Activated CD4-positive, alpha-beta T cell treated with anti-CD3 and anti-CD28 coated beads for 4 hours (primary cell): Measurements from ENCODE around the gene IKZF1.
A peak's percentile ranks its signal among the peaks of the same experiment; 100 is the strongest.
"Not testable (repeated sequence)": the region's sequence is repeated elsewhere in the genome, so short reads cannot be mapped to it uniquely, and the experiment has no call there.

ENCODE experiments used
- DNase-seq, 2 donors: peaks; one replicate each; pipeline ENCODE4 v3.0.0-alpha.2; 2020

Gene IKZF1

DNA sequence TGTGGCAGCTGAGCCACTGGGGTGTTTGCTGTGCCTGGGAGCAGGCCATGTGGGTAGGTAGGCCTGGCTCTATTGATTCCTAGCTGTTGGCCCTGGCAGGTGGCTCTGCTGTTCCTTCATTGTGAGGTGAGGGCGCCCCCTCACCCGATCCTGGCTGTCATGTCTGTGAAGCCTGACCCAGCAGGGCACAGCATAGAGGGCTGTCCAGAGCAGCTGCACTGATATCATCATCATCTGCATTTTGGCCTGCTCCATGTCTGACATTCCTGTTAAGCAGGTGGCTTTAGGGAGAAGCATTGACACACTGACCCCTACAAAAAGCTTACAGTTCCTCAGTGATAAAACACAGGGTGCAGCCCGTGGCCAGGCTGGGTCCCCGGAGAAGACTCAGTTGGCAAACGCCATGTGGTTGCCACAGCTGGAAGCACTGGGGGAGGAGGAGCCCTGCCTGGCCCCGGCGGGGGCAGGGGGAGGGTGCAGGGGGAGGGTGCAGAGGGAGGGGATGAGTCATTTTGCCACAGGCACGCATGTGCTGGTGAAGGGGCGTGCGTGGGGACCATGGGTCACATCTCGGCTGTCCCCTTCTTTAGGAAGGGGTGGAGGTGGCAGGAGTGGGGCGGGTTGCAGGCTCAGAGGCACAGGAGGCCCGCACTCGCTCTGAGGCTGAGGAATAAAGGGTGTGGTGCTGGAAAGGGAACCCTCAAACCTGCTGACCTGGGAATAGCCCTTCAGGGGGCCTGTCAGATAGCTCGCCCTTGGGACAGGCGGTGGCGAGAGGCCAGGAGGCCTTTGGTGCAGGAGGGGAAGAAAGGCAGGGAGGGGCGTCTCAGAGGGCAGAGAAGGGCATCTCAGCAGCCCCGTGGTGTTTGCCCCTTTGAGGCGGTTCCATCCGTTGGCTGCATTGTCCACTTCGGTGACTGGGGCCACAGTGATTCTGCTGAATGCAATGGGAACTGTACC is 31.6 kb downstream of the IKZF1 start:
- peak; percentile 88 to 90 for DNase-seq

- DNase-seq = no peak
Measured at GRCh38 chr7:50336894-50337703, 32.6 kb downstream of the IKZF1 start.

DNA sequence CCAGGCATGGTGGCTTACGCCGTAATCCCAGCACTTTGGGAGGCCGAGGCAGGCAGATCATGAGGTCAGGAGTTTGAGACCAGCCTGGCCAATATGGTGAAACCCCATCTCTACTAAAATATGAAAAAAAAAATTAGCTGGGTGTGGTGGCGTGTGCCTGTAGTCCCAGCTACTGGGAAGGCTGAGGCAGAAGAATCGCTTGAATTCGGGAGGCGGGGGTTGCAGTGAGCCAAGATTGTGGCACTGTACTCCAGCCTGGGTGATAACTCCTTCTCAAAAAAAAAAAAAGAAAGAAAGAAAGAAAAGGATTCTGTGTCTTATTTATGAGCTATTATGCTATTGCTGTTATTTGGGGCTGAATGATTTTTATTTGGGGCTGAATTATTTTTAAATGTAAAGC is 35.0 kb downstream of the IKZF1 start:
- not testable (repeated sequence) for DNase-seq

GRCh38 chr7:50339990-50340500 is 35.5 kb downstream of the IKZF1 start:
- DNase-seq = peak in 1 of 2 donors; percentile 55

- DNase-seq = no peak
Measured at GRCh38 chr7:50341724-50342123, 37.2 kb downstream of the IKZF1 start.

DNA sequence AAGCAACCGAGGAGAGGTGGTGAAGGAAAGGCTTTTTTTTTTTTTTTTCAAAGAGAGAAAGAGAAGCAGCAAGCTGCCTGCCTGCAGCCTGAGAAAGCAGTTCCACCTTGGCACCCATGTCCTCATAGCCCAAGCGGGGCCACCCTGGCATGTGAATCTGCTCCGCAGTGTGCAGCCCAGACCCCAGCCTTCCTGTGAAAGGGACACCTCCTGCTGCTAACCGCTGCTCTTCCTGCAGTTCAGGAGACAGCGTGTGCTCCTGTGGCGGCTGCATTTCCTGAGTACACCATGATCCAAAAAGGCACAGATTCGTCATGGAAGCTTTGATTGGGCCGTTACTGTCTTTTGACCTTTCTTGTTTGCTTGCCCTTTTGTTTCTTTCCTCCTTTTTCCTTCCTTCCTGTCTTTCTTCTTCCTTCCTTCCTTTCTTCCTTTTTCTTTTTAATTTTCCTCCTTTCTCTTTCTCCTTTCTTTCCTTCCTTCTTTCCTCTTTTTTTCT is 38.1 kb downstream of the IKZF1 start:
- DNase-seq = peak; percentile 57 to 60

- no peak for DNase-seq
Measured at GRCh38 chr7:50346545-50347497, 42.3 kb downstream of the IKZF1 start.

DNA sequence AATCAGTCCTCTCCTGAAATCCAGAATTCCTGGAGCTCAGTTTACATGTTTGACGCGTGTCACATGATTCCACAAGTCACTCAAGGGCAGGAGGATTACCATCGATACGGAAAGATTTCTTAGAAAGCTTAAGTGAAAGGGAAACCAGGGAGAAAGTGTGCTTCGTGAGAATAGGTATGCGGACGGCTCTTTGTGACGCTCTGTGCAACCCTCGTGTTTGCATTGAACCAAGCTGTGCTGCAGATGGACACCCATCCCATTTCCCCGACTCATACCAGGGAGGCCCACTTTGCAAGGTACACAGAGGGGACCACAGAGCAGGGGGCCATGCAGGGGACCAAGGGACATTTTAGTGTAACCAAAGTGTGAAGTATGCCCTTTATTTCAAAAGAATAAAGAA is 43.2 kb downstream of the IKZF1 start:
- DNase-seq = no peak

DNA sequence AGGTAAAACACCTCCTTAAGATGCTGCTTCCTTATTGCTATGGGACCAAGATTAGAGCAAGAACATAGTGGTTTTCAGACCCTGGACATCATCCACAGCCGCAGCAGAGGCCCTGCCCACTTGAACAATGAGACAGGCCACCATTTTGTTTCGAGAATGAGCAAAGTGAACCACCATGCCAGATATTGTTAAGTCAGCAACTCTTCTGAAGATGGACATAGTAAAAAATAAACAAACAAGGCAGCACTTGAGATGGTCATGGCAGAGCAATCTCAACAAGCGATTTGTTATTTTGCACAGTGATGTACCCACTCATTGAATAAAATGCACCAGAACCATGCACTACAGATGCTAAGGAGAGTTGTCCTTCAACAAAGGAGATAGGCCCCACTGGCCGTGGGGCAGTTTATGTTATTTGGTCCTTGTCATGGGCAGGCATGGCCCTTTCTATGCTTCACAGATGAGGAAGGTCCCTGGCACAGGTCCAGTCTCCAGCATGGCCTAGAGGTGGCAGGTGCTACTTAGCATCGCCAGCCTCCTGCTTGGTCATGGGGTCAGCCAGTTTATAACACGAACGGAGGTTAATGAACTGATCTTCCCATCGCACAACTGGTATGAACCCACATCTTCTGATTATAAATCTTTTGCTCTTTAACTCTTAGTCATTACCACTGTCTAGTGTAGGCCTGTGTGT is 44.1 kb downstream of the IKZF1 start:
- DNase-seq = no peak

- no peak for DNase-seq
Measured at GRCh38 chr7:50349399-50349798, 44.9 kb downstream of the IKZF1 start.

DNA sequence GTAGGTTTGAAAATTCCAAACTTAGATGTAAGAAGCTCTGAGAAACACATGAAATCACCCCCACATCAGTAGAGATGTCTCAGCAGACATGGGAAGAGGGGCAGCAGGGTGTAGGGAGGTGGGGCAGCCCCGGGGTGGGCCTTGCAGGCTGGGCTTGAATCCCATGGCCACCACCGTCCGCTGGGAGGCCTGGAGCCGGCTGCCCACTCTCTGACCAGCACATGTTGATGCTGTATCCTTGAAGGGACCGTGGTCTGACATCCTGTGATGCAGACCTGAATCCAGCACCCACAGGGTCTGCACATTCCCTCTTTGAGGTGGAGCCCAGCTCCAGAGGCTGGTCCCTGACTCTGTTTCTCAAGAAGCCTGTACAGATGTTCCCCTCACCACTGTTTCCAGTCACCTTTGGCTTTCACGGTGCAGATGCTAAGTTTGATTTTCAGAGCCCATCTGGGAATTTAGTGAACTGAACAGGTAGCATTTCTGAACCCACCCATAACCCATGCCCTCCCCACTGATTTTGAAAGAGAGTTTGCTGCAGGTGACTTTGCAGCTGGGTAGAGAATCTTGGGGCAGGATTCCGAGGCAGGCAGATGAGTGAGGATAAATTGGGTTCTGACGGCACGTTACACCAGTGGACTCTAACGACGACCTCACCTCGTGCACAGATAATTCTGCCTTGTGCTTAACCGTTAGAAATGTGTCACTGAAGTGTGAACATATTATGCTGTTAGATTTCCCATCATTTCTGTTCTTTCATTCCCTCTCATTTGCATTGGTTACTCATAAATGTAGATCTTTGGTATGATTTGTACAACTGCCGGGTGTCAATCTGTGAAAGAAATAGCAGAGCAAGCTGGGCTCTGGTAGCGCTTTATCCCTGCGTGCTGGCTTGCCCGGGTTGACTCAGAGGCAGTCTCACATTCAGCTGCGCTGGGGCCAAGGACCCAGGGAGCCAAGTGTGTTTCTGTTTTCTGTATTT is 45.7 kb downstream of the IKZF1 start:
- DNase-seq = peak; percentile 76 to 78

- DNase-seq = peak in 1 of 2 donors; percentile 45
Measured at GRCh38 chr7:50351267-50351666, 46.8 kb downstream of the IKZF1 start.

DNA sequence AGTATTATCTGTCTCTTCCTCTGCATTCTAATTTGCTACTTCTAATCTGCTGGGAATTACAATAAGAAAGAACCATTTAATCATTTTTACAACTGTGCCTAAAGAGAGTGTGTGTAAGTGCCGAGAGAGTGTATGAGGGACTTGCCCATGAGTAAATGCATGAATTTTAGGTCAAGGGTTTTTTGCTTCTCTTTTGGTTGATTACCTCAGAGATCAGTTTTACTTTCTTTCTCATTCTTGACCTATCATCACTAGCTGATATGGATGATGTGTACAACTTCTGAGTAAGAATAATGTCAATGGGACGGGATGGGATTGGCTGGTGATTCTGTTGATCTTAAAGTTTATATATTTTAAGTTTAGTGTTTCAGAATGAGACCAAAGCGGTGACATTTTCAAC is 47.8 kb downstream of the IKZF1 start:
- DNase-seq = no peak

DNA sequence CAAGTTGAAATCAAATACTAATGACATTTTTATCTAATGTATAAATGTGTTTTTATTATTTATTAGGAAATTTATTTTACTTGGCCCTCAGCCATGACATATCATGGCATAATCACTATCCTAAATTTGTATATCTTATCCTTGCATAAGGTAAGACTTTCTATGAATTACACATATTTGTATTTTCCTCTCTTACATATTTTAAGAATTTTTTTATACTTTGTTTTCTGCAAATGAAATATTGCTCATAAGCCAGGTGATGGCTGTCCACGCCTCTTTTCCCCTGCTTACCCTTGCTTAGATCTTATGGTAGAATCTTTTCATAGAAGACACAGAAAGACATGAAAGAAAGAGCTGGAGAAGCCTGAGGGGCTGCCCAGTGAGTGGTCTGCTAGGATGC is 48.2 kb downstream of the IKZF1 start:
- DNase-seq = no peak

- no peak for DNase-seq
Measured at GRCh38 chr7:50353201-50353600, 48.7 kb downstream of the IKZF1 start.

- no peak for DNase-seq
Measured at GRCh38 chr7:50353894-50354595, 49.5 kb downstream of the IKZF1 start.

DNA sequence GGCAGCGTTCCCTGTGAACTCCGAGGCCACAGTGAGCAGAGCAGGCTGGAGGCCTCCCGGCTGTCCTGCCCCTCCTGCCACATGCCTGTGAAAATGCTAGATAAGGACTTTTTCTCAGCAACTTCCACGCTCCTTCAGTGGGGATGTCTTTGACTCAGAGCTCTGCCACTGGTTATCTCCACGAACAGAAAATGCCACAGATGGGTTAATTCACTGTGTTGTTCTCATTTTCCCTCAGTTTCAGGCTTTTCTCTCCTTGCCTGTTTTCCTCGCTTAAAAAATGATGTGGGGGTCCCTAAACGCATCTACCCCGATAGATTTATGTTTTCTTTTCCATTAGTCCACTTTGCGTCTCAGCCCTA is 51.3 kb downstream of the IKZF1 start:
- no peak for DNase-seq

DNA sequence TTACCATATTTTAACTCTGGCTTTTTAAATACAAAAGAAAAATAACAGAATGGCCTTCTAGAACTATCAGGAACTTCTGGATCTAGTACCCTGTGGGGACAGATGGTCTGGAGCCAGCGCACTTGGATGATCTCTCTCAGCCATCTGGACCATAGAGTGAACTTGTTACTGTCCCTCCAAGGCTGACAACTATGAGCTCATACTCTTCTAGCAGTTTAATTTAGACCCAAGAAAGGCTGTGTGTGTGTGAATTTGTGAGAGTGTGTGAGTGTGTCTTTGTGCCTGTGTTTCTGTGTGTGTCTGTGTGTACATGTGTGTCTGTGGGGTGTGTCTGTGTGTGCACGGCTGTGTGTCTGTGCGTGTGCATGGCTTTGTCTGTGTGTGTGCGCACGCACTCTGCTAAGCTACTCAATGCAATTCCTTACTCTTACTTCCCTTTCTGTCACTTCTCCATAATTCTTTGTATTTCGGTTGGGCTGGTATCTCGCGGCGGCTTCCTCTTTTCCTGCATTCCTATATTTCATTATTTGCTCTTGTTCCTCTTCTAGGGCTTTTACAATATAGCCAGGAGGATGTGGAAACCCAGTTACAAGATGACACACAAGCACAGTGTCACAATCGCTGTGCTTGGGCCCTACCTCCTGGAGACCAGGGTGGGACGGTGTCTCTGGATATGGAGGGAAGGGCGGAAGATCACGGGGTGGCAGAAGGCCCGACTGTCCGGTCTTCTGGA is 51.9 kb downstream of the IKZF1 start:
- no peak for DNase-seq

DNA sequence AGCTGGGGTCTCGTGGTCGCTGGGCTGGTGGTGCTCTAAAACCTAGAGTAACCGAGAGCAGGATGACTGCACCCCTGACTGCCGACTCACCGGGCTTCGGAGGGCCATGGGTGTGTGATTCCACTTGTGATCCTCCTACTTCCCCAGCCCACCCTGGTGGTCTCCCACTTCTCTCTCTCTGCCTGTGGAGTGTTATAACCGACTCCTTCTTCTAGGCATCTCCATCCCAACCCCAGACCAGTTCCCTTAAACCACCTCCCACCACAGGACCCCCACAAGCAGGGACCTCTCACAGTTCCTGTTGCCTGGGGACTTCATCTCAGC is 52.4 kb downstream of the IKZF1 start:
- no peak for DNase-seq
